H1 (cell line): ENCODE data around the gene CPD. TPM values are rescaled to one million over a fixed set of nuclear protein-coding genes. Genes with fewer than 3 reads are reported as not detected.

Experiments
- CREB1 ChIP-seq: IDR thresholded peaks from 2 replicates; pipeline ENCODE4 v1.6.1; 2012; ENCODE audit warnings: inconsistent platforms
- GTF2F1 ChIP-seq: IDR thresholded peaks from 2 replicates; pipeline ENCODE4 v1.6.1; 2012; ENCODE audit warnings: low read depth, low read length, improper control_type of control experiment, borderline replicate concordance
- JUND ChIP-seq: IDR thresholded peaks from 2 replicates; pipeline ENCODE4 v1.6.1; 2011; ENCODE audit warnings: mild to moderate bottlenecking, improper control_type of control experiment, low read length
- POU5F1 ChIP-seq: IDR thresholded peaks from 2 replicates; pipeline ENCODE4 v1.6.1; 2011; ENCODE audit warnings: low read depth, mild to moderate bottlenecking, low read length, moderate library complexity
- RNF2 ChIP-seq: fragments of 200-900, 300-1000 bp; sonication (generic); IDR thresholded peaks from 2 replicates; pipeline ENCODE4 v1.7.1; 2016; ENCODE audit warnings: borderline replicate concordance, low read depth, mild to moderate bottlenecking, antibody characterized with exemption, low read length; ENCODE audit not compliant: poor library complexity, severe bottlenecking; ENCODE audit errors: missing control alignments
- RXRA ChIP-seq: IDR thresholded peaks from 2 replicates; pipeline ENCODE4 v1.6.1; 2011; ENCODE audit warnings: low read depth, mild to moderate bottlenecking, low read length, moderate library complexity; ENCODE audit not compliant: insufficient read depth
- SAP30 ChIP-seq: fragments of 300-600 bp; sonication (generic); IDR thresholded peaks from 2 replicates; pipeline ENCODE4 v1.7.1; 2012; ENCODE audit warnings: low read length, moderate library complexity, mild to moderate bottlenecking, inconsistent platforms; ENCODE audit not compliant: insufficient read depth, insufficient replicate concordance
- SP1 ChIP-seq: IDR thresholded peaks from 2 replicates; pipeline ENCODE4 v1.6.1; 2011; ENCODE audit warnings: low read depth, low read length
- SP4 ChIP-seq: IDR thresholded peaks from 2 replicates; pipeline ENCODE4 v1.6.1; 2012; ENCODE audit warnings: low read length, inconsistent platforms
- TAF1 ChIP-seq: IDR thresholded peaks from 2 replicates; pipeline ENCODE4 v1.6.1; 2011; ENCODE audit warnings: mild to moderate bottlenecking, low read depth, low read length
- TBP ChIP-seq: IDR thresholded peaks from 2 replicates; pipeline ENCODE4 v1.6.1; 2011; ENCODE audit warnings: low read depth, low read length, improper control_type of control experiment
- TCF12 ChIP-seq: IDR thresholded peaks from 2 replicates; pipeline ENCODE4 v1.6.1; 2011; ENCODE audit warnings: low read depth, mild to moderate bottlenecking, low read length
- polyA plus RNA-seq, 7 experiments: library from polyadenylated mRNA; depleted of rRNA in 3 of 7; stranded (reverse) in 5 of 7; unstranded in 2 of 7; fragments of >200 nt in 5 of 7; fragments of 200-250 nt in 2 of 7; gene quantifications; 1 replicate in 5 of 7; 2 replicates in 1 of 7; 4 replicates in 1 of 7; pipeline versions ENCODE4 v1.2.1 to v1.2.3, GENCODE V29; 2011 to 2013; ENCODE audit warnings: missing spikeins in 2 of 7, mixed read lengths in 2 of 7
- total RNA-seq: library from RNA; stranded (reverse); fragmentation: NEBNext Ultra II Directional; extraction: Animal tissue kit (Norgen Biotek cat#: 25700); gene quantifications from 2 replicates; pipeline ENCODE4 v1.2.1, GENCODE V29; 2021
- TF ChIP-seq, protein P1 (sequence below): fragments of 300-600 bp; sonication (generic); IDR thresholded peaks from 2 replicates; pipeline ENCODE4 v1.7.1; 2012; ENCODE audit warnings: low read length, moderate library complexity, mild to moderate bottlenecking, inconsistent platforms; ENCODE audit not compliant: insufficient replicate concordance

The CPD gene
- total and polyA plus RNA-seq, 2 of the 8 experiments (the other 6 are each of a cell fraction or from before 2014, with no cell fraction given) = 8.6 to 46.2 TPM

DNA sequence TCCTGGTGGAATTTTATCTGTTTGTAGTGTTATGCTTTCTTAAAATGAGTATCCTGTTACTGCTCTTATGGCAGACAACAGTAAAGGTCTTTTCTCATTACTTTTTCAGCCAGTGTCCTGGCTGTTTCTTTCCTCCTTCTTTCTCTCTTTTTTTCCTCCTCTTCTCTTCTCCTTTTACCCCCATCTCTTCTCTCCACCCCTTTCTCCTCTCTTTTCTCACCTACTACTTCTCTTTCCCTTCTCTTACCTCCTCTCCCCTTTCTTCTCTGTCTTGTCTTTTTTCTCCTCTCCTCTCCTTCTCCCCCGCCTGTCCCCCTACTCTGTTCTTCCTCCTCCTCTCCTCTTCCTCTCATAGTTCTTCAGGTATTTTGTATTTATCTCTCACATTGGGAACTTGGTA is 48.9 kb downstream of the CPD start (continued):
- TF ChIP-seq, protein P1, sequence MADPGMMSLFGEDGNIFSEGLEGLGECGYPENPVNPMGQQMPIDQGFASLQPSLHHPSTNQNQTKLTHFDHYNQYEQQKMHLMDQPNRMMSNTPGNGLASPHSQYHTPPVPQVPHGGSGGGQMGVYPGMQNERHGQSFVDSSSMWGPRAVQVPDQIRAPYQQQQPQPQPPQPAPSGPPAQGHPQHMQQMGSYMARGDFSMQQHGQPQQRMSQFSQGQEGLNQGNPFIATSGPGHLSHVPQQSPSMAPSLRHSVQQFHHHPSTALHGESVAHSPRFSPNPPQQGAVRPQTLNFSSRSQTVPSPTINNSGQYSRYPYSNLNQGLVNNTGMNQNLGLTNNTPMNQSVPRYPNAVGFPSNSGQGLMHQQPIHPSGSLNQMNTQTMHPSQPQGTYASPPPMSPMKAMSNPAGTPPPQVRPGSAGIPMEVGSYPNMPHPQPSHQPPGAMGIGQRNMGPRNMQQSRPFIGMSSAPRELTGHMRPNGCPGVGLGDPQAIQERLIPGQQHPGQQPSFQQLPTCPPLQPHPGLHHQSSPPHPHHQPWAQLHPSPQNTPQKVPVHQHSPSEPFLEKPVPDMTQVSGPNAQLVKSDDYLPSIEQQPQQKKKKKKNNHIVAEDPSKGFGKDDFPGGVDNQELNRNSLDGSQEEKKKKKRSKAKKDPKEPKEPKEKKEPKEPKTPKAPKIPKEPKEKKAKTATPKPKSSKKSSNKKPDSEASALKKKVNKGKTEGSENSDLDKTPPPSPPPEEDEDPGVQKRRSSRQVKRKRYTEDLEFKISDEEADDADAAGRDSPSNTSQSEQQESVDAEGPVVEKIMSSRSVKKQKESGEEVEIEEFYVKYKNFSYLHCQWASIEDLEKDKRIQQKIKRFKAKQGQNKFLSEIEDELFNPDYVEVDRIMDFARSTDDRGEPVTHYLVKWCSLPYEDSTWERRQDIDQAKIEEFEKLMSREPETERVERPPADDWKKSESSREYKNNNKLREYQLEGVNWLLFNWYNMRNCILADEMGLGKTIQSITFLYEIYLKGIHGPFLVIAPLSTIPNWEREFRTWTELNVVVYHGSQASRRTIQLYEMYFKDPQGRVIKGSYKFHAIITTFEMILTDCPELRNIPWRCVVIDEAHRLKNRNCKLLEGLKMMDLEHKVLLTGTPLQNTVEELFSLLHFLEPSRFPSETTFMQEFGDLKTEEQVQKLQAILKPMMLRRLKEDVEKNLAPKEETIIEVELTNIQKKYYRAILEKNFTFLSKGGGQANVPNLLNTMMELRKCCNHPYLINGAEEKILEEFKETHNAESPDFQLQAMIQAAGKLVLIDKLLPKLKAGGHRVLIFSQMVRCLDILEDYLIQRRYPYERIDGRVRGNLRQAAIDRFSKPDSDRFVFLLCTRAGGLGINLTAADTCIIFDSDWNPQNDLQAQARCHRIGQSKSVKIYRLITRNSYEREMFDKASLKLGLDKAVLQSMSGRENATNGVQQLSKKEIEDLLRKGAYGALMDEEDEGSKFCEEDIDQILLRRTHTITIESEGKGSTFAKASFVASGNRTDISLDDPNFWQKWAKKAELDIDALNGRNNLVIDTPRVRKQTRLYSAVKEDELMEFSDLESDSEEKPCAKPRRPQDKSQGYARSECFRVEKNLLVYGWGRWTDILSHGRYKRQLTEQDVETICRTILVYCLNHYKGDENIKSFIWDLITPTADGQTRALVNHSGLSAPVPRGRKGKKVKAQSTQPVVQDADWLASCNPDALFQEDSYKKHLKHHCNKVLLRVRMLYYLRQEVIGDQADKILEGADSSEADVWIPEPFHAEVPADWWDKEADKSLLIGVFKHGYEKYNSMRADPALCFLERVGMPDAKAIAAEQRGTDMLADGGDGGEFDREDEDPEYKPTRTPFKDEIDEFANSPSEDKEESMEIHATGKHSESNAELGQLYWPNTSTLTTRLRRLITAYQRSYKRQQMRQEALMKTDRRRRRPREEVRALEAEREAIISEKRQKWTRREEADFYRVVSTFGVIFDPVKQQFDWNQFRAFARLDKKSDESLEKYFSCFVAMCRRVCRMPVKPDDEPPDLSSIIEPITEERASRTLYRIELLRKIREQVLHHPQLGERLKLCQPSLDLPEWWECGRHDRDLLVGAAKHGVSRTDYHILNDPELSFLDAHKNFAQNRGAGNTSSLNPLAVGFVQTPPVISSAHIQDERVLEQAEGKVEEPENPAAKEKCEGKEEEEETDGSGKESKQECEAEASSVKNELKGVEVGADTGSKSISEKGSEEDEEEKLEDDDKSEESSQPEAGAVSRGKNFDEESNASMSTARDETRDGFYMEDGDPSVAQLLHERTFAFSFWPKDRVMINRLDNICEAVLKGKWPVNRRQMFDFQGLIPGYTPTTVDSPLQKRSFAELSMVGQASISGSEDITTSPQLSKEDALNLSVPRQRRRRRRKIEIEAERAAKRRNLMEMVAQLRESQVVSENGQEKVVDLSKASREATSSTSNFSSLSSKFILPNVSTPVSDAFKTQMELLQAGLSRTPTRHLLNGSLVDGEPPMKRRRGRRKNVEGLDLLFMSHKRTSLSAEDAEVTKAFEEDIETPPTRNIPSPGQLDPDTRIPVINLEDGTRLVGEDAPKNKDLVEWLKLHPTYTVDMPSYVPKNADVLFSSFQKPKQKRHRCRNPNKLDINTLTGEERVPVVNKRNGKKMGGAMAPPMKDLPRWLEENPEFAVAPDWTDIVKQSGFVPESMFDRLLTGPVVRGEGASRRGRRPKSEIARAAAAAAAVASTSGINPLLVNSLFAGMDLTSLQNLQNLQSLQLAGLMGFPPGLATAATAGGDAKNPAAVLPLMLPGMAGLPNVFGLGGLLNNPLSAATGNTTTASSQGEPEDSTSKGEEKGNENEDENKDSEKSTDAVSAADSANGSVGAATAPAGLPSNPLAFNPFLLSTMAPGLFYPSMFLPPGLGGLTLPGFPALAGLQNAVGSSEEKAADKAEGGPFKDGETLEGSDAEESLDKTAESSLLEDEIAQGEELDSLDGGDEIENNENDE = no peak
- TF ChIP-seq RNF2 (no peak), GTF2F1 (no peak), SAP30 (no peak), TAF1 (no peak), JUND (no peak), CREB1 (no peak), TCF12 (no peak), RXRA (no peak), TBP (no peak), POU5F1 (no peak), SP1 (no peak), SP4 (no peak)
